Astrocyte (in vitro differentiated cells and primary cell): ENCODE data around the gene SLC26A5. TPM values are rescaled to one million over a fixed set of nuclear protein-coding genes. Genes with fewer than 3 reads are reported as not detected.

Experiments
- DNase-seq: peaks from one replicate; pipeline ENCODE4 v3.0.0-alpha.2; 2010; ENCODE audit warnings: low read depth
- FAIRE-seq: peaks from 2 replicates; lab custom pipeline; 2011; peaks lifted over from hg19 to GRCh38; lab: Jason Lieb, UNC
- H2AFZ ChIP-seq: 2 replicates; pipeline ENCODE4 v1.6.0; 2012; ENCODE audit warnings: low read depth, low read length, inconsistent platforms
- H3K27ac ChIP-seq: 2 replicates; pipeline ENCODE4 v1.5.1; 2011; ENCODE audit warnings: low read depth, low read length, inconsistent platforms
- H3K27me3 ChIP-seq: 2 replicates; pipeline ENCODE4 v1.6.0; 2011; ENCODE audit warnings: low read length, inconsistent platforms; ENCODE audit not compliant: insufficient read depth
- H3K36me3 ChIP-seq: 2 replicates; pipeline ENCODE4 v1.5.1; 2011; ENCODE audit warnings: low read length, inconsistent platforms; ENCODE audit not compliant: insufficient read depth
- H3K4me1 ChIP-seq: 2 replicates; pipeline ENCODE4 v1.5.1; 2011; ENCODE audit warnings: low read length, inconsistent platforms; ENCODE audit not compliant: insufficient read depth
- H3K4me2 ChIP-seq: 2 replicates; pipeline ENCODE4 v1.6.0; 2012; ENCODE audit warnings: low read length, inconsistent platforms
- H3K4me3 ChIP-seq: 2 replicates; pipeline ENCODE4 v1.5.1; 2011; ENCODE audit warnings: low read depth, mild to moderate bottlenecking, low read length, inconsistent platforms; ENCODE audit not compliant: insufficient read depth
- H3K79me2 ChIP-seq: 2 replicates; pipeline ENCODE4 v1.6.0; 2012; ENCODE audit warnings: mild to moderate bottlenecking, low read length, inconsistent platforms; ENCODE audit not compliant: insufficient read depth
- H3K9ac ChIP-seq: 2 replicates; pipeline ENCODE4 v1.6.0; 2012; ENCODE audit warnings: mild to moderate bottlenecking, low read length, inconsistent platforms
- H3K9me3 ChIP-seq: 2 replicates; pipeline ENCODE4 v1.5.1; 2012; ENCODE audit warnings: low read depth, mild to moderate bottlenecking, low read length, inconsistent platforms; ENCODE audit not compliant: insufficient read depth
- H4K20me1 ChIP-seq: 2 replicates; pipeline ENCODE4 v1.6.0; 2012; ENCODE audit warnings: low read length, inconsistent platforms; ENCODE audit not compliant: insufficient read depth
- H3K27ac Mint-ChIP-seq: one replicate; pipeline ENCODE4 v1.8.0; 2021; ENCODE audit warnings: mild to moderate bottlenecking, mixed read lengths; ENCODE audit not compliant: unreplicated experiment
- H3K27me3 Mint-ChIP-seq: one replicate; pipeline ENCODE4 v1.8.0; 2021; ENCODE audit warnings: low read depth, mixed read lengths; ENCODE audit not compliant: unreplicated experiment
- H3K36me3 Mint-ChIP-seq: one replicate; pipeline ENCODE4 v1.8.0; 2021; ENCODE audit warnings: low read depth, mixed read lengths; ENCODE audit not compliant: unreplicated experiment
- H3K4me1 Mint-ChIP-seq: one replicate; pipeline ENCODE4 v1.8.0; 2021; ENCODE audit warnings: low read depth, mixed read lengths; ENCODE audit not compliant: unreplicated experiment
- H3K4me3 Mint-ChIP-seq: one replicate; pipeline ENCODE4 v1.8.0; 2021; ENCODE audit warnings: mild to moderate bottlenecking, moderate library complexity, mixed read lengths; ENCODE audit not compliant: unreplicated experiment
- H3K9me3 Mint-ChIP-seq: one replicate; pipeline ENCODE4 v1.8.0; 2021; ENCODE audit warnings: mild to moderate bottlenecking, mixed read lengths; ENCODE audit not compliant: unreplicated experiment
- EZH2 ChIP-seq: IDR thresholded peaks from 2 replicates; pipeline ENCODE4 v1.6.1; 2012; ENCODE audit warnings: mild to moderate bottlenecking, low read length, inconsistent platforms; ENCODE audit not compliant: insufficient read depth
- total RNA-seq: library from RNA; stranded (reverse); gene quantifications from 2 replicates; pipeline ENCODE4 v1.2.1, GENCODE V29; 2021
- TF ChIP-seq, protein P1 (sequence below): IDR thresholded peaks from 2 replicates; pipeline ENCODE4 v1.5.1; 2011; ENCODE audit warnings: low read depth, mild to moderate bottlenecking, inconsistent platforms, low read length, moderate library complexity; ENCODE audit not compliant: insufficient read depth

The SLC26A5 gene
- total RNA-seq, 1 donor from 2014 or later, result not detected

DNA sequence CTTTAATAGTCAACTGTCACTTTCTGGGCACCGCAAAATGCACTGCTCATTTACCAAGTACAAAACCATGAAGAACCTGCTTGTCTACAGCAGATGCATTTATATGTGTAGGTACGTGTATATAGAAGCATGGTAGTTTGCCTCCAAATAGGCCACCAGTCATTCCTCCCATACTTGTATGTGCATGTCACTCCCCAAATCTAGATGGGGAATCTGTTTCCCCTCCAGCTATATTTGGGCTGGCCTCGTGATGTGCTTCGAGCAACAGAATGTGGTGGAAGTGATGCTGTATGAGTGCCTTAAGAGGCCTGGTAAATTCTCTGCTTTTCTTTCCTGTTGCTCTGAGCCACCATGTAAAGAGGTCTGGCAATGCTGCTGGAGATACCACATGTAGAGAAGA lies 51.4 kb downstream of the SLC26A5 start:
- no peak for FAIRE-seq
- no peaks in the 10 kb centered on the region for H3K9me3 Mint-ChIP-seq

DNA sequence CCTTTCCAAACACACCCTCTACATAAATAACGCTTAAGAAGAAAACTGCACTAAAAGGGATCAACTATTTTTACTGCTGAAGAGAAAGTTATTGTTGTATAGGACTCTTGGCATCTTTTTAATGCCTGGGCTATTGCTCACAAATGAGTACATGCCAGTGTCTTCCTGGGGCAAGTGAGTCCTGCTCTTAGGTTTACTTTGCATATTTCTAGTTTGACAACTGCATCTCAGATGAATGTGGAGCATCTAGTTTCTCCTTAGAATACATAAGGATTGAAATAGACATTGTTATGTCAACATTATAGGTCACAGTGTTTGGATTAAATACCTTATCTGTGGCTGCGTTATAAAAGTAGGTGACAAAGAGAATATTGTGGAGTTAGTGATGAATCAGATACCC lies 54.0 kb downstream of the SLC26A5 start:
- no peaks in the 10 kb centered on the region for H4K20me1 ChIP-seq
- H3K4me1 Mint-ChIP-seq, result no peaks in the 10 kb centered on the region
- H3K9ac ChIP-seq, result no peak overlapping the region
- no peaks in the 10 kb centered on the region for H3K27me3 ChIP-seq
- no peaks in the 10 kb centered on the region for H3K4me1 ChIP-seq
- no peak overlapping the region for H3K4me3 ChIP-seq
- no peak overlapping the region for H3K27ac ChIP-seq
- no peaks in the 10 kb centered on the region for H3K36me3 Mint-ChIP-seq
- H3K9me3 Mint-ChIP-seq, result no peaks in the 10 kb centered on the region
- DNase-seq (no peak), FAIRE-seq (no peak)
- H3K27ac Mint-ChIP-seq, result no peak overlapping the region
- H3K79me2 ChIP-seq, result no peaks in the 10 kb centered on the region
- no peaks in the 10 kb centered on the region for H3K36me3 ChIP-seq
- no peak overlapping the region for H3K4me3 Mint-ChIP-seq
- TF ChIP-seq, protein P1, sequence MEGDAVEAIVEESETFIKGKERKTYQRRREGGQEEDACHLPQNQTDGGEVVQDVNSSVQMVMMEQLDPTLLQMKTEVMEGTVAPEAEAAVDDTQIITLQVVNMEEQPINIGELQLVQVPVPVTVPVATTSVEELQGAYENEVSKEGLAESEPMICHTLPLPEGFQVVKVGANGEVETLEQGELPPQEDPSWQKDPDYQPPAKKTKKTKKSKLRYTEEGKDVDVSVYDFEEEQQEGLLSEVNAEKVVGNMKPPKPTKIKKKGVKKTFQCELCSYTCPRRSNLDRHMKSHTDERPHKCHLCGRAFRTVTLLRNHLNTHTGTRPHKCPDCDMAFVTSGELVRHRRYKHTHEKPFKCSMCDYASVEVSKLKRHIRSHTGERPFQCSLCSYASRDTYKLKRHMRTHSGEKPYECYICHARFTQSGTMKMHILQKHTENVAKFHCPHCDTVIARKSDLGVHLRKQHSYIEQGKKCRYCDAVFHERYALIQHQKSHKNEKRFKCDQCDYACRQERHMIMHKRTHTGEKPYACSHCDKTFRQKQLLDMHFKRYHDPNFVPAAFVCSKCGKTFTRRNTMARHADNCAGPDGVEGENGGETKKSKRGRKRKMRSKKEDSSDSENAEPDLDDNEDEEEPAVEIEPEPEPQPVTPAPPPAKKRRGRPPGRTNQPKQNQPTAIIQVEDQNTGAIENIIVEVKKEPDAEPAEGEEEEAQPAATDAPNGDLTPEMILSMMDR, result no peak
- no peak for TF ChIP-seq EZH2
- H2AFZ ChIP-seq, result no peak overlapping the region
- no peaks in the 10 kb centered on the region for H3K9me3 ChIP-seq
- no peak overlapping the region for H3K4me2 ChIP-seq
- peaks cover 2% of the 10 kb centered on the region for H3K27me3 Mint-ChIP-seq

More for the DNA sequence above, 51.4 kb downstream of the SLC26A5 start:
- H3K4me2 ChIP-seq, result no peak overlapping the region
- H3K4me1 ChIP-seq, result no peaks in the 10 kb centered on the region
- H4K20me1 ChIP-seq, result no peaks in the 10 kb centered on the region
- no peaks in the 10 kb centered on the region for H3K36me3 Mint-ChIP-seq
- no peak overlapping the region for H3K4me3 ChIP-seq
- no peak for DNase-seq
- H3K36me3 ChIP-seq, result no peaks in the 10 kb centered on the region
- no peaks in the 10 kb centered on the region for H3K79me2 ChIP-seq
- H3K27me3 ChIP-seq, result no peaks in the 10 kb centered on the region
- H3K27ac Mint-ChIP-seq, result no peak overlapping the region
- H3K4me1 Mint-ChIP-seq, result no peaks in the 10 kb centered on the region
- no peak overlapping the region for H3K4me3 Mint-ChIP-seq
- TF ChIP-seq, protein P1, result no peak
- no peak overlapping the region for H3K27ac ChIP-seq
- H3K27me3 Mint-ChIP-seq, result peaks cover 2% of the 10 kb centered on the region
- no peaks in the 10 kb centered on the region for H3K9me3 ChIP-seq
- no peak overlapping the region for H2AFZ ChIP-seq
- no peak overlapping the region for H3K9ac ChIP-seq

DNA sequence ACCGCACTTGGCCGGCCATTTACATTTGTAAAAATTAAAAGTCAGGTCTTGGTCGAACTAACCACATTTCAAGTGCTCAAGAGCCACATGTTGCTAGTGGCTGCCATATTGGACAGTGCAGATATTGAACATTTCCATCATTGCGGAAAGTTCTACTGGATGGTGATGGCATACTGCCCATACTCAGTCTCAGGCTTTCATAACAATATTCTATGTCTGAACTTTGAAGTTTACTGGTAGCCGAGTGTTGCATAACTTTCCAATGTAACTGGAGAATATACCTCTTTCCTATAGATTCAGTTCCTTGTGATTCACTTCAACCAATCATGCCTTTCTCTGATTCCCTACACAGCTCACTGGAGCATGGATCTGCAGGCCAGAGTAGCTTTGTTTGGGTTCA lies 54.9 kb downstream of the SLC26A5 start:
- Mint-ChIP-seq H3K27ac (no peak overlapping the region), H3K4me3 (no peak overlapping the region), H3K36me3 (no peaks in the 10 kb centered on the region), H3K27me3 (peaks cover 2% of the 10 kb centered on the region), H3K9me3 (no peaks in the 10 kb centered on the region), H3K4me1 (no peaks in the 10 kb centered on the region)
- H3K36me3 ChIP-seq, result no peaks in the 10 kb centered on the region
- H3K9ac ChIP-seq, result no peak overlapping the region
- H4K20me1 ChIP-seq, result no peaks in the 10 kb centered on the region
- H3K4me2 ChIP-seq, result no peak overlapping the region
- H3K9me3 ChIP-seq, result no peaks in the 10 kb centered on the region
- no peaks in the 10 kb centered on the region for H3K4me1 ChIP-seq
- TF ChIP-seq EZH2, result no peak
- TF ChIP-seq, protein P1, result no peak
- no peak overlapping the region for H3K27ac ChIP-seq
- no peaks in the 10 kb centered on the region for H3K27me3 ChIP-seq
- H2AFZ ChIP-seq, result no peak overlapping the region
- no peak overlapping the region for H3K4me3 ChIP-seq
- DNase-seq (no peak), FAIRE-seq (no peak)
- H3K79me2 ChIP-seq, result no peaks in the 10 kb centered on the region
